CD4-positive, alpha-beta T cell treated with Interleukin-17A for 4 hours (primary cell): ENCODE measurements around the gene TBX5.

Source experiments
- DNase-seq: peaks from one replicate; pipeline ENCODE4 v3.0.0-alpha.2; 2020; ENCODE audit warnings: mixed read lengths

The TBX5 gene

GRCh38 chr12:114405519-114406271, at the start of gene TBX5:
TSS of gene TBX5 (minus strand) at chr12:114406144. CDS start at chr12:114403898, 2,246 bp downstream.
- DNase-seq = no peak

GRCh38 chr12:114451657-114452056, 45.7 kb upstream of the TBX5 start:
- DNase-seq = no peak

- DNase-seq = no peak
Observed at GRCh38 chr12:114450515-114451300, 44.8 kb upstream of the TBX5 start.

GRCh38 chr12:114450019-114450418, 44.1 kb upstream of the TBX5 start:
- no peak for DNase-seq

- no peak for DNase-seq
Observed at GRCh38 chr12:114448618-114448933, 42.6 kb upstream of the TBX5 start.

GRCh38 chr12:114447799-114448617, 42.1 kb upstream of the TBX5 start:
- no peak for DNase-seq

- no peak for DNase-seq
Observed at GRCh38 chr12:114447274-114447716, 41.4 kb upstream of the TBX5 start.

- DNase-seq = no peak
Observed at GRCh38 chr12:114445401-114446323, 39.7 kb upstream of the TBX5 start.

- no peak for DNase-seq
Observed at GRCh38 chr12:114444422-114445279, 38.7 kb upstream of the TBX5 start.

GRCh38 chr12:114443607-114444421, 37.9 kb upstream of the TBX5 start:
- DNase-seq = no peak

- DNase-seq = no peak
Observed at GRCh38 chr12:114442578-114442977, 36.6 kb upstream of the TBX5 start.

- DNase-seq = no peak
Observed at GRCh38 chr12:114441545-114441944, 35.6 kb upstream of the TBX5 start.

GRCh38 chr12:114441039-114441383, 35.1 kb upstream of the TBX5 start:
- DNase-seq = no peak

- DNase-seq = no peak
Observed at GRCh38 chr12:114440270-114441038, 34.5 kb upstream of the TBX5 start.

- DNase-seq = no peak
Observed at GRCh38 chr12:114439817-114440216, 33.9 kb upstream of the TBX5 start.

- no peak for DNase-seq
Observed at GRCh38 chr12:114439261-114439683, 33.3 kb upstream of the TBX5 start.

- no peak for DNase-seq
Observed at GRCh38 chr12:114438635-114439256, 32.8 kb upstream of the TBX5 start.

GRCh38 chr12:114434341-114434740, 28.4 kb upstream of the TBX5 start:
- no peak for DNase-seq

GRCh38 chr12:114431902-114432301, 26.0 kb upstream of the TBX5 start:
- DNase-seq = no peak
